HUES48 (cell line): ENCODE data around the gene ITGAV.

Experiments
- H3K27ac ChIP-seq: one replicate; pipeline ENCODE4 v1.7.0; 2013; ENCODE audit warnings: low read depth, low read length, inconsistent platforms
- H3K27me3 ChIP-seq: 2 replicates; pipeline ENCODE4 v1.6.1; 2013; ENCODE audit warnings: mild to moderate bottlenecking, low read length; ENCODE audit not compliant: control insufficient read depth, insufficient read depth
- H3K36me3 ChIP-seq: 2 replicates; pipeline ENCODE4 v1.6.1; 2013; ENCODE audit warnings: low read length; ENCODE audit not compliant: control insufficient read depth, insufficient read depth
- H3K4me1 ChIP-seq: 2 replicates; pipeline ENCODE4 v1.6.1; 2013; ENCODE audit warnings: mild to moderate bottlenecking, low read length; ENCODE audit not compliant: control insufficient read depth, insufficient read depth
- H3K4me3 ChIP-seq: 2 replicates; pipeline ENCODE4 v1.5.1; 2013; ENCODE audit warnings: mild to moderate bottlenecking, low read depth, low read length
- H3K9ac ChIP-seq: 2 replicates; pipeline ENCODE4 v1.6.1; 2013; ENCODE audit warnings: mild to moderate bottlenecking, low read depth, low read length, moderate library complexity
- H3K9me3 ChIP-seq: 2 replicates; pipeline ENCODE4 v1.6.1; 2013; ENCODE audit warnings: low read length; ENCODE audit not compliant: control insufficient read depth, insufficient read depth

Gene ITGAV

GRCh38 chr2:186696290-186696689 lies 106.4 kb downstream of the ITGAV start:
- H3K9me3 ChIP-seq: no peaks in the 10 kb centered on the region
- H3K9ac ChIP-seq: no peak overlapping the region
- H3K36me3 ChIP-seq: no peaks in the 10 kb centered on the region
- peaks cover 11% of the 10 kb centered on the region; the same call in 1 of the 2 replicates for H3K4me1 ChIP-seq
- H3K27ac ChIP-seq: no peak overlapping the region
- no peaks in the 10 kb centered on the region; the same call in 1 of the 2 replicates for H3K27me3 ChIP-seq
- H3K4me3 ChIP-seq: no peak overlapping the region

- Histone ChIP-seq H3K27ac (no peak overlapping the region), H3K27me3 (no peaks in the 10 kb centered on the region; the same call in 1 of the 2 replicates), H3K9me3 (no peaks in the 10 kb centered on the region), H3K9ac (no peak overlapping the region), H3K4me3 (no peak overlapping the region), H3K36me3 (no peaks in the 10 kb centered on the region), H3K4me1 (peaks cover 11% of the 10 kb centered on the region; the same call in 1 of the 2 replicates)
Observed at GRCh38 chr2:186696804-186697203, 106.9 kb downstream of the ITGAV start.

DNA sequence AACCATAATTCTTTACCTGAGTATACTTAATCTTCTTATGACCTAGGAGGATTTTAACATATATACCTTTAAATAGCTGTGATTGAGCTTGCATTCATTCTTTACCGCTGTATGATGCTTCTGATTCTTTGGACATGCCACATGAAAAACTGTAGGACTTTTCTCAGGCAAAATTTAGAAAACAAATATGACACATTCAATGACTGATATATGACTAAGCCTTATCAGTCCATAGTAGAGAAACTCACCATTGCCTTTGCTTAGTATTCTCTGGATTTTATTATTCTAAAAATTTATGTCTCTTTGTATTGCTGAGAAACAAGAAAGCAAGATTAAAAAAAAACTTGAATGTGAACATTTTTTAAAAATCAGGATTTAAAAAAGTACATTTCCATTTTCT lies 107.7 kb downstream of the ITGAV start:
- H3K9me3 ChIP-seq: no peaks in the 10 kb centered on the region
- H3K4me1 ChIP-seq: peaks cover 11% of the 10 kb centered on the region; the same call in 1 of the 2 replicates
- H3K9ac ChIP-seq: no peak overlapping the region
- H3K4me3 ChIP-seq: no peak overlapping the region
- H3K27ac ChIP-seq: no peak overlapping the region
- H3K36me3 ChIP-seq: no peaks in the 10 kb centered on the region
- H3K27me3 ChIP-seq: no peaks in the 10 kb centered on the region

DNA sequence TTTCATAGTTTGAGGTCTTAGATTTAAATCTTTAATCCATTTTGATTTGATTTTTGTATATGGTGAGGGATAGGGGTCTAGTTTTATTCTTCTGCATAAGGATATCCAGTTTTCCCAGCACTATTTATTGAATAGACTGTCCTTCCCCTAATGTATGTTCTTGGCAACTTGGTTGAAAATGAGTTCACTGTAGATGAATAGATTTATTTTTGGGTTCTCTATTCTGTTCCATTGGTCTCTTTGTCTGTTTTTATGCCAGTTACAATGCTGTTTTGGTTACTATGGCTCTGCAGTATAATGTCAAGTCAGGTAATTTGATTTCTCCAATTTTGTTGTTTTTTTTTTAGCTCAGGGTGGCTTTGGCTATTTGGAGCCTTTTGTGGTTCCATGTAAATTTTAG lies 109.9 kb downstream of the ITGAV start:
- no peak overlapping the region for H3K27ac ChIP-seq
- H3K9me3 ChIP-seq: no peaks in the 10 kb centered on the region
- no peaks in the 10 kb centered on the region for H3K36me3 ChIP-seq
- H3K9ac ChIP-seq: no peak overlapping the region
- H3K4me1 ChIP-seq: 0 out of 2 replicates have a peak, but pooled peaks cover 4% of the 10 kb centered on the region
- H3K27me3 ChIP-seq: no peaks in the 10 kb centered on the region
- H3K4me3 ChIP-seq: no peak overlapping the region

- H3K36me3 ChIP-seq: no peaks in the 10 kb centered on the region
- no peaks in the 10 kb centered on the region for H3K9me3 ChIP-seq
- H3K9ac ChIP-seq: no peak overlapping the region
- H3K27ac ChIP-seq: no peak overlapping the region
- H3K27me3 ChIP-seq: no peaks in the 10 kb centered on the region
- H3K4me1 ChIP-seq: no peaks in the 10 kb centered on the region
- H3K4me3 ChIP-seq: no peak overlapping the region
Observed at GRCh38 chr2:186702006-186702405, 112.2 kb downstream of the ITGAV start.

GRCh38 chr2:186702501-186702900 lies 112.6 kb downstream of the ITGAV start:
- no peaks in the 10 kb centered on the region for H3K9me3 ChIP-seq
- no peak overlapping the region for H3K4me3 ChIP-seq
- H3K27me3 ChIP-seq: no peaks in the 10 kb centered on the region
- H3K4me1 ChIP-seq: no peaks in the 10 kb centered on the region
- H3K36me3 ChIP-seq: no peaks in the 10 kb centered on the region
- H3K9ac ChIP-seq: no peak overlapping the region
- H3K27ac ChIP-seq: no peak overlapping the region

DNA sequence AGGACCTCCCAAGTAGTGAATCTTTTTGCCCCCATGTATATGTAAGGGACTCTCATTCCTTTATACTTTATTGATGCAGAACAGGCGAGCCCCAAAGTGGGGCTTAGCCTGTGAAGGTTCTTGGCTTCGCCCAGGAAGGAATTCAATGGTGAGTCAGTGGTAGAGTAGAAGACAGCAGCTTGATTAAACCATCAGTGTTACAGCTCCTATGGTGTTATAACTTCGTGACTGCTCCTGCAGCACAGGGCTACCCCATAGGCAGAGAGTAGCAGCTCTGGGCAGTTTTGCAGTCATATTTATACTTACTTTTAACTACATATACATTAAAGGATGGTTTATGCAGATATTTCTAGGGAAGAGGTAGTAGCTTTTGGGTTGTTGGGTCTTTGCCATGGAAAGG lies 115.0 kb downstream of the ITGAV start:
- Histone ChIP-seq H3K27me3 (no peaks in the 10 kb centered on the region), H3K4me1 (no peaks in the 10 kb centered on the region), H3K9me3 (no peaks in the 10 kb centered on the region), H3K36me3 (no peaks in the 10 kb centered on the region), H3K4me3 (no peak overlapping the region), H3K9ac (no peak overlapping the region), H3K27ac (no peak overlapping the region)

DNA sequence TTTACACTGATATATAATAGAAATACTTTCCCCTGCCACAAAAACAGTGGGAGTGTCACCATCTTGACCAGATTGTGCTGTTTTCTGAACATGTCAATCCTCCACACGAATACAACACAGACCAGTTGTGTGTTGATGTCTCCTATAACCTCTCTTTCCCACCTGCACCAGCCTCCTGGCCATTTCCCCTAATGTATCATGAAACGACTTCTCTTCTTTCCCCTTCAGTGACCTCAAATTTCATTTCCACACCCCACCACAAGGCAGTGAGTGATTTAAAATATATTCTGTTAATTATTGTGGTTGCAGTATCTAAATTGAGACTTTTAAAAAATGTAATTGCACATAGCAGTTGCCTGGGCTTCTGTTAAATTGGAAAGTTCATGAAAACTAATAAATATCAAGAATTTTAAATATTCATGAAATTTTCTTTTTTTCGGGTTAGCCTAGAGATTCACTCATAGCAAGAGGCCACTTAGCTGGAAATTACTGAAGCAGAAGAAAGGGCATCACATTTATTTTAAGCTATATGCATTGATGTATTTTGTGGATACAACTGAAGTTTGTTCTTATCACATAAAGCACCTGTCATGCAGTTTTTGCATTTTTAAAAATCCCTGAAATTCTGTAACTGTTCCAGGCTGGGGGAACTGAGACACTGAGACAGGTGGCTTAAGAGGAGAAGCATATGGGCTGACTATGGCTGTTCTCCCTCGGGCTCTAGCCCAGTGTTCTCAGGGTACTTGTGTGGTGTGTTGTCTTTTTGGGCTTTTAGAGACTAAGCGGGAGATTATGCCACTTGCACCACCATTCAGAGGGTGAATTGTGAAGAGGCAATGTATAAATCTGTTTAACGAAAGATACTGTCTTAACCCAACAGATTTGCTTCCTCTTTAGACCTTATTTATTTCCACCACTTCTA lies 119.9 kb downstream of the ITGAV start:
- H3K4me1 ChIP-seq: peaks cover 14% of the 10 kb centered on the region
- no peaks in the 10 kb centered on the region for H3K27me3 ChIP-seq
- no peaks in the 10 kb centered on the region for H3K36me3 ChIP-seq
- H3K27ac ChIP-seq: no peak overlapping the region
- no peaks in the 10 kb centered on the region for H3K9me3 ChIP-seq
- H3K9ac ChIP-seq: no peak overlapping the region
- no peak overlapping the region for H3K4me3 ChIP-seq

GRCh38 chr2:186713691-186714090 lies 123.8 kb downstream of the ITGAV start:
- Histone ChIP-seq H3K4me1 (peaks cover 42% of the 10 kb centered on the region), H3K4me3 (no peak overlapping the region), H3K27ac (no peak overlapping the region), H3K36me3 (no peaks in the 10 kb centered on the region), H3K9me3 (no peaks in the 10 kb centered on the region), H3K27me3 (no peaks in the 10 kb centered on the region), H3K9ac (no peak overlapping the region)

DNA sequence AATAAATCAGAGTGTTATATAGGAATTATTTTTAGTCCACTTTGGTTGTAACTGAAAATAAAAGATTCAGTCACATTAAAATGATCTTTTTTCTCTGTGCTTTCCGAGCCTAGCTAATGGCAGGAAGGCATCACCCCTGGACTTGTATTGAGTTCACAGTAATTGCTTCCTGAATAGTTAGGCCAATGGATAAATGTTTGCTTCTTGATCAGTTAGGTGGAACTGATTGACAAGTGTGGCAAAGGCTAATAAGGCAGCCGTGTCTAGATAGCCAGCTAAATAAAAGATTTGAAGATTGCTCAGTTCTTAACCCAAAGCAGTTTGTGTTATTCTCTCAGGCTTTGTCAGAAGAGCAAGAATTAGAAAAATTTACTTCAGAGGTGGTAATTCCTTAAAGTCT lies 124.8 kb downstream of the ITGAV start:
- Histone ChIP-seq H3K27me3 (no peaks in the 10 kb centered on the region), H3K27ac (no peak overlapping the region), H3K9me3 (no peaks in the 10 kb centered on the region), H3K4me3 (no peak overlapping the region), H3K9ac (no peak overlapping the region), H3K36me3 (no peaks in the 10 kb centered on the region), H3K4me1 (peaks cover 51% of the 10 kb centered on the region)

DNA sequence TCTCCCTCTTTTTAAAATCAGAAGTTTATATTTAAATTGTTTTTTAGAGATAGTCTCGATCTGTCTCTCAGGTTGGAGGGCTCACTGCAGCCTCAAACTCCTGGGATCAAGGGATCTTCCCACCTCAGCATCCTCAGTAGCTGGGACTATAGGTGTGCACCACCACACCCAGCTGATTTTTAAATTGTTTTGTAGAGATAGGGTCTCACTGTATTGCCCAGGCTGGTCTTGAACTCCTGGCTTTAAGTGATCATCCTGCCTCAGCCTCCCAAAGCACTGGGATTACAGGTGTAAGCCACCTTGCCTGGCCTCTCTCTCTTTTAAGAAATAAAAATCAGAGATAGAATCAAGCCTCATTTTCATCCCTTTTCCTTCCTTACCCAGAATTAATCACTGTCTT lies 126.1 kb downstream of the ITGAV start:
- Histone ChIP-seq H3K27me3 (no peaks in the 10 kb centered on the region), H3K4me3 (no peak overlapping the region), H3K9ac (no peak overlapping the region), H3K27ac (no peak overlapping the region), H3K9me3 (no peaks in the 10 kb centered on the region), H3K36me3 (no peaks in the 10 kb centered on the region), H3K4me1 (peaks cover 51% of the 10 kb centered on the region)
